Esophagus squamous epithelium (tissue), 5 donors: Measurements from ENCODE around the gene SCG5. TPM values are rescaled to one million over a fixed set of nuclear protein-coding genes. Genes with fewer than 3 reads are reported as not detected.

Source experiments
- DNase-seq: peaks from one replicate; lab custom pipeline; 2025; lab: John Stamatoyannopoulos, UW
- H3K27ac ChIP-seq, 4 donors: fragments of 200-600 bp; sonication (generic); one replicate each; pipeline ENCODE4 v1.5.1; 2016 to 2019; ENCODE audit warnings: mild to moderate bottlenecking in 1 of 4
- H3K27me3 ChIP-seq, 4 donors: fragments of 200-600 bp; sonication (generic); 1 replicate in 3 of 4; 2 replicates in 1 of 4; pipeline versions ENCODE4 v1.5.1 to v1.6.0; 2017 to 2021; ENCODE audit warnings: antibody characterized with exemption in 1 of 4
- H3K36me3 ChIP-seq, 3 donors: fragments of 200-600 bp; sonication (generic); one replicate each; pipeline ENCODE4 v1.5.1; 2016 to 2019
- H3K4me1 ChIP-seq, 3 donors: fragments of 200-600 bp; sonication (generic); one replicate each; pipeline ENCODE4 v1.5.1; 2017 to 2019
- H3K4me3 ChIP-seq, 4 donors: fragments of 200-600 bp; sonication (generic); 1 replicate in 3 of 4; 2 replicates in 1 of 4; pipeline ENCODE4 v1.5.1; 2016 to 2019; ENCODE audit warnings: mild to moderate bottlenecking in 2 of 4, moderate library complexity in 1 of 4
- H3K9me3 ChIP-seq, 3 donors: fragments of 200-600 bp; sonication (generic); one replicate each; pipeline ENCODE4 v1.5.1; 2016 to 2019
- CTCF ChIP-seq, 6 experiments: fragments of 450-650 bp in 4 of 6; fragments of 200-600 bp in 2 of 6; sonication (generic) in 2 of 6; IDR thresholded peaks; one replicate each; pipeline ENCODE4 v1.5.1; 2016 to 2019; ENCODE audit warnings: antibody characterized with exemption in 6 of 6, mild to moderate bottlenecking in 4 of 6, moderate library complexity in 4 of 6
- POLR2A ChIP-seq, 4 donors: fragments of 450-650 bp; IDR thresholded peaks; one replicate each; pipeline ENCODE4 v1.6.1; 2017; ENCODE audit warnings: antibody characterized with exemption in 4 of 4, mild to moderate bottlenecking in 4 of 4, moderate library complexity in 3 of 4
- WGBS, 2 donors: methylation state at CpG; one replicate each; pipeline ENCODE4 v1.1.5; 2018; 5-methylcytosine and 5-hydroxymethylcytosine counted together
- intact Hi-C: fragments of 100-400 bp; cut with DNase I; formaldehyde crosslinking; loops from one replicate; pipeline ENCODE4 v1.15.0; 2022
- total RNA-seq, 4 donors: library from RNA; depleted of rRNA; stranded (reverse); fragments of >200 nt; gene quantifications; one replicate each; pipeline ENCODE4 v1.1.0, GENCODE V29; 2016
- donor health status: DM: yes; HTN: yes; CAD: no.

SCG5 gene
- total RNA-seq, 4 donors from 2014 or later: 1.1 TPM; not detected in 3

GRCh38 chr15:32733281-32733680 is 91.8 kb downstream of the SCG5 start:
- 46 to 65% methylated on average over 3 of the region's 3 CpGs for WGBS, 2 donors
- intact Hi-C loops: no loop called here
- H3K4me3 ChIP-seq: no peak overlapping the region
- peaks cover 0 to 10% (median 0%) of the 10 kb centered on the region in 3 donors for H3K4me1 ChIP-seq
- H3K27me3 ChIP-seq: peaks cover 0 to 13% (median 0%) of the 10 kb centered on the region in 4 donors
- H3K27ac ChIP-seq: no peak overlapping the region
- no peaks in the 10 kb centered on the region for H3K36me3 ChIP-seq
- TF ChIP-seq CTCF (IDR thresholded peaks at IDR 0.05): no peak
- no peak for TF ChIP-seq POLR2A (IDR thresholded peaks at IDR 0.05)
- no peak for DNase-seq
- H3K9me3 ChIP-seq: peaks cover 0 to 1% (median 0%) of the 10 kb centered on the region in 3 donors

DNA sequence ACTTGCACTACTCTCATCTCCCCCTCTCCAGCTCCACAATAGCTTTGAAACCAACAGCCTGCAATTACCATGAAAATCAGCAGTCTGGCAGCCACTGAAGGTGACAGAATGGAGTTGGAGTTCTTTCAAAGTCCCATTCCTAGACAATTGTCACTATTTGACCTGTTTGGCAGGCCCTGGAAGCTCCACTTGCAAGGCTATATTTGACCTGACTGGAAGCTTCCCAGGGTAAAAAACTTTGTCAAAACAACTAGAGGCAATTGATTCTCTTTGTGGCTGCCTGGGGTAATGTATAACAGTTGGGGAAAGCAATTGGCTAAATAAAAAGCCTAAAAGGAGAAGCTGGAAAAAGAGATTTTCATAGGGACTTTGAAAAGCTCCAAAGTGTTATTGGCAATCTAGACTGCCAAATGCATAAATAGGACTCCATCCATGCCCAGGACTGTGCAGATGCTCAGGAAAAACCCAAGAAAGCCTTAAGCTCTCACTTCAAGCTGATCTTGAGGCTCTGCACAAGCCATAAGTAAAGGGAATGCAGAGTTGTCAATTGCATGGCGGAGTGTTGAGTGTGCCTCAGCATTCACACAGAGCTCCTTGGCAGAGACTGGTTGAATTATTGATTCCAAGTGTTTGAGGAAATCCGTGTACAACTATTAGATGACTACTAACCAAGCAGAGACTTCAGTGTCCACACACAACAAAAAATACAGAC is 94.6 kb downstream of the SCG5 start:
- no peaks in the 10 kb centered on the region for H3K36me3 ChIP-seq
- no peak overlapping the region for H3K27ac ChIP-seq
- H3K9me3 ChIP-seq: no peaks in the 10 kb centered on the region
- intact Hi-C loops: no loop called here
- TF ChIP-seq CTCF (IDR thresholded peaks at IDR 0.05): no peak
- TF ChIP-seq POLR2A (IDR thresholded peaks at IDR 0.05): no peak
- H3K4me3 ChIP-seq: no peak overlapping the region
- H3K4me1 ChIP-seq: peaks cover 0 to under 1% (median 0%) of the 10 kb centered on the region in 3 donors
- no peak for DNase-seq
- WGBS, 2 donors: 73 to 80% methylated on average over 2 of the region's 2 CpGs
- peaks cover 0 to 11% (median 0%) of the 10 kb centered on the region in 4 donors for H3K27me3 ChIP-seq

GRCh38 chr15:32736701-32737061 is 95.2 kb downstream of the SCG5 start:
- intact Hi-C loops: no loop called here
- DNase-seq: no peak
- no peak overlapping the region for H3K27ac ChIP-seq
- TF ChIP-seq POLR2A (IDR thresholded peaks at IDR 0.05) (no peak), CTCF (IDR thresholded peaks at IDR 0.05) (no peak)
- H3K9me3 ChIP-seq: no peaks in the 10 kb centered on the region
- 65 to 73% methylated on average over 2 of the region's 2 CpGs for WGBS, 2 donors
- no peak overlapping the region for H3K4me3 ChIP-seq
- peaks cover 0 to 6% (median 0%) of the 10 kb centered on the region in 4 donors for H3K27me3 ChIP-seq
- no peaks in the 10 kb centered on the region for H3K4me1 ChIP-seq
- no peaks in the 10 kb centered on the region for H3K36me3 ChIP-seq

DNA sequence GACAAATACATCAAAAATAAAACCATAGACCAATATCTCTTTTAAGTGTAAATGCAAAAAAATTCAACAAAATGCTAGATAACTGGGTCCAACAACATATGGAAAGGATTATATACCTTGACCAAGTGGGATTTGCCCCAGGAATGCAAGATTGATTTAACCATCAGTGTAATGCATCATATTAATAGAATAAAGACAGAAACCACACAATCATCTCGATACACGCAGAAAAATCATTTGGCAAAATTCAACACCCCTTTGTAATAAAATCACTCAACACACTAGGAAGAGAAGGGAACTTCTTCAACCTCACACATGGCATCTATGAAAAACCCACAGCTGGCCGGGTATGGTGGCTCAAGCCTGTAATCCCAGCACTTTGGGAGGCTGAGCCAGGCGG is 95.8 kb downstream of the SCG5 start:
- Histone ChIP-seq H3K4me1 (no peaks in the 10 kb centered on the region), H3K4me3 (no peak overlapping the region), H3K36me3 (no peaks in the 10 kb centered on the region), H3K27ac (no peak overlapping the region), H3K27me3 (no peaks in the 10 kb centered on the region), H3K9me3 (no peaks in the 10 kb centered on the region)
- intact Hi-C loops: no loop called here
- TF ChIP-seq POLR2A (IDR thresholded peaks at IDR 0.05) (no peak), CTCF (IDR thresholded peaks at IDR 0.05) (no peak)
- no peak for DNase-seq
- WGBS, 2 donors: 85 to 87% methylated on average over 4 of the region's 4 CpGs

GRCh38 chr15:32738666-32739065 is 97.2 kb downstream of the SCG5 start:
- H3K36me3 ChIP-seq: no peaks in the 10 kb centered on the region
- no peaks in the 10 kb centered on the region for H3K9me3 ChIP-seq
- H3K27me3 ChIP-seq: no peaks in the 10 kb centered on the region
- DNase-seq: no peak
- no peak for TF ChIP-seq CTCF (IDR thresholded peaks at IDR 0.05)
- TF ChIP-seq POLR2A (IDR thresholded peaks at IDR 0.05): no peak
- WGBS, 2 donors: 75 to 92% methylated on average over 1 of the region's 1 CpG
- H3K4me3 ChIP-seq: no peak overlapping the region
- H3K4me1 ChIP-seq: no peaks in the 10 kb centered on the region
- H3K27ac ChIP-seq: no peak overlapping the region
- intact Hi-C loops: no loop called here
